ENCODE results near the gene CEP19.
A peak's percentile ranks its signal among the peaks of the same experiment; 100 is the strongest.
"Not testable (repeated sequence)": the region's sequence is repeated elsewhere in the genome, so short reads cannot be mapped to it uniquely, and the experiment has no call there.

The CEP19 gene

GRCh38 chr3:196717162-196717561 is 5.1 kb upstream of the CEP19 start:
- not testable (repeated sequence) for H3K4me1 ChIP-seq (ENCODE audit: control insufficient read depth in 1 of 2, insufficient read depth in 2 of 2, low read length in 2 of 2)

GRCh38 chr3:196712514-196713413 is 714 bp upstream of the CEP19 start:
- no peaks in the 10 kb centered on the region for H3K9me3 ChIP-seq (ENCODE audit: insufficient read depth, low read depth, low read length)
- H3K4me3 ChIP-seq (ENCODE audit: low read depth, low read length): peak overlapping the region; percentile 94
- no peak overlapping the region for H2AK5ac ChIP-seq (ENCODE audit: low read length)
- no peaks in the 10 kb centered on the region for H3K27me3 ChIP-seq (ENCODE audit: insufficient read depth, low read length)
- H4K8ac ChIP-seq (ENCODE audit: low read depth, low read length): peak overlapping the region; percentile 86
- H3K9ac ChIP-seq (ENCODE audit: low read length): peak overlapping the region; percentile 89
- peak overlapping the region; percentile 87 for H4K12ac ChIP-seq (ENCODE audit: low read depth, low read length)
- peak overlapping the region; percentile 90 for H2BK120ac ChIP-seq (ENCODE audit: insufficient read depth, low read length, poor library complexity)
- H3K79me2 ChIP-seq (ENCODE audit: control insufficient read depth, insufficient read depth, low read length, poor library complexity): peaks cover 4% of the 10 kb centered on the region
- H3K23ac ChIP-seq (ENCODE audit: low read length): no peak overlapping the region
- H3K14ac ChIP-seq (ENCODE audit: low read length): peak overlapping the region; percentile 83
- H4K91ac ChIP-seq (ENCODE audit: low read depth, low read length): peak overlapping the region; percentile 90
- no peak overlapping the region for H2BK12ac ChIP-seq (ENCODE audit: low read length)
- no peaks in the 10 kb centered on the region for H3K36me3 ChIP-seq (ENCODE audit: control insufficient read depth in 1 of 2, insufficient read depth in 2 of 2, low read length in 2 of 2)
- peaks cover 0 to 4% of the 10 kb centered on the region in 2 experiments for H3K4me1 ChIP-seq (ENCODE audit: control insufficient read depth in 1 of 2, insufficient read depth in 2 of 2, low read length in 2 of 2)
- H2AFZ ChIP-seq (ENCODE audit: insufficient read depth, low read length, poor library complexity): peak overlapping the region; percentile 74
- H2BK5ac ChIP-seq (ENCODE audit: low read depth, low read length, poor library complexity): peak overlapping the region; percentile 74
- peak in 1 of 2 donors; percentile 16 for DNase-seq
- peak overlapping the region; percentile 67 for H3K4ac ChIP-seq (ENCODE audit: low read depth, low read length)
- peak overlapping the region; percentile 80 for H3K27ac ChIP-seq (ENCODE audit: low read depth, low read length)
- peak overlapping the region; percentile 83 for H3K18ac ChIP-seq (ENCODE audit: low read length)
- H3K4me2 ChIP-seq (ENCODE audit: low read length): peak overlapping the region; percentile 77
- H3K79me1 ChIP-seq (ENCODE audit: low read length): peaks cover 8% of the 10 kb centered on the region
- no CpG with 5 or more reads among the region's 64 CpGs for WGBS (ENCODE audit: extremely low coverage, insufficient coverage, insufficient read length)

More at GRCh38 chr3:196717162-196717561, 5.1 kb upstream of the CEP19 start:
- not testable (repeated sequence) for H2AFZ ChIP-seq (ENCODE audit: insufficient read depth, low read length, poor library complexity); H3K14ac ChIP-seq (ENCODE audit: low read length); H3K9me3 ChIP-seq (ENCODE audit: insufficient read depth, low read depth, low read length); H2BK5ac ChIP-seq (ENCODE audit: low read depth, low read length, poor library complexity); H4K91ac ChIP-seq (ENCODE audit: low read depth, low read length); H2BK12ac ChIP-seq (ENCODE audit: low read length); DNase-seq; H3K4me2 ChIP-seq (ENCODE audit: low read length); H3K27ac ChIP-seq (ENCODE audit: low read depth, low read length); H3K9ac ChIP-seq (ENCODE audit: low read length); H3K4ac ChIP-seq (ENCODE audit: low read depth, low read length); H3K79me1 ChIP-seq (ENCODE audit: low read length); H3K23ac ChIP-seq (ENCODE audit: low read length); H4K8ac ChIP-seq (ENCODE audit: low read depth, low read length); H3K79me2 ChIP-seq (ENCODE audit: control insufficient read depth, insufficient read depth, low read length, poor library complexity); H3K18ac ChIP-seq (ENCODE audit: low read length); H3K36me3 ChIP-seq (ENCODE audit: control insufficient read depth in 1 of 2, insufficient read depth in 2 of 2, low read length in 2 of 2); H3K4me3 ChIP-seq (ENCODE audit: low read depth, low read length); H4K12ac ChIP-seq (ENCODE audit: low read depth, low read length); H2AK5ac ChIP-seq (ENCODE audit: low read length); H3K27me3 ChIP-seq (ENCODE audit: insufficient read depth, low read length); H2BK120ac ChIP-seq (ENCODE audit: insufficient read depth, low read length, poor library complexity)
- WGBS (ENCODE audit: extremely low coverage, insufficient coverage, insufficient read length): no CpG with 5 or more reads among the region's 3 CpGs

- Histone ChIP-seq H3K9me3 (ENCODE audit: insufficient read depth, low read depth, low read length) (no peaks in the 10 kb centered on the region), H3K79me1 (ENCODE audit: low read length) (peaks cover 8% of the 10 kb centered on the region), H3K23ac (ENCODE audit: low read length) (no peak overlapping the region), H2BK120ac (ENCODE audit: insufficient read depth, low read length, poor library complexity) (no peak overlapping the region), H3K4me3 (ENCODE audit: low read depth, low read length) (no peak overlapping the region), H3K4me1 (ENCODE audit: control insufficient read depth in 1 of 2, insufficient read depth in 2 of 2, low read length in 2 of 2) (peaks cover 0 to 4% of the 10 kb centered on the region in 2 experiments), H4K8ac (ENCODE audit: low read depth, low read length) (no peak overlapping the region), H3K9ac (ENCODE audit: low read length) (no peak overlapping the region), H2BK12ac (ENCODE audit: low read length) (no peak overlapping the region), H3K18ac (ENCODE audit: low read length) (no peak overlapping the region), H3K14ac (ENCODE audit: low read length) (no peak overlapping the region), H3K27ac (ENCODE audit: low read depth, low read length) (no peak overlapping the region), H2AK5ac (ENCODE audit: low read length) (no peak overlapping the region), H2BK5ac (ENCODE audit: low read depth, low read length, poor library complexity) (no peak overlapping the region), H3K27me3 (ENCODE audit: insufficient read depth, low read length) (no peaks in the 10 kb centered on the region), H3K36me3 (ENCODE audit: control insufficient read depth in 1 of 2, insufficient read depth in 2 of 2, low read length in 2 of 2) (no peaks in the 10 kb centered on the region), H2AFZ (ENCODE audit: insufficient read depth, low read length, poor library complexity) (no peak overlapping the region), H3K79me2 (ENCODE audit: control insufficient read depth, insufficient read depth, low read length, poor library complexity) (peaks cover 4% of the 10 kb centered on the region), H3K4ac (ENCODE audit: low read depth, low read length) (no peak overlapping the region), H3K4me2 (ENCODE audit: low read length) (no peak overlapping the region), H4K91ac (ENCODE audit: low read depth, low read length) (no peak overlapping the region), H4K12ac (ENCODE audit: low read depth, low read length) (no peak overlapping the region)
- no peak for DNase-seq
- WGBS (ENCODE audit: extremely low coverage, insufficient coverage, insufficient read length): no CpG with 5 or more reads among the region's 7 CpGs
Observed at GRCh38 chr3:196708467-196708866, 3.6 kb downstream of the CEP19 start.

DNA sequence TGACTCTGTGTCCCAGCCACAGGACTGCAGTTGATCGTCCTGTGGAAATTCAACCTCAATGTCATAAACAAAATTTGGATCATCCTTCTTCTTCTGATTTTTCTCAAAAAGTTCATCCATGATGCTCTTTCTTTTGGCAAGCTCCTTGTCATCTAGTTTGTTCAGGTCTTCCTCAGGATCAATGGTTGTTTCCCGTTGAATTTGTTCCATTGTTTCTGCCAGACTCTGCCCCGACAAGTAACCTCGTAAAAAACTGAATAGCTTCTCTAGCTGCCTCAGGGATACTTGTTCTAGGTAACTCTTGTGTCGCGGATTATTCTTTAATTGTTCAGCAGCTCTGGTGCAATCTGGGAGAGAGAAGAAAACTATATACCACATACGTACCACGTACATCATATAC is 4.5 kb downstream of the CEP19 start:
- WGBS (ENCODE audit: extremely low coverage, insufficient coverage, insufficient read length): no CpG with 5 or more reads among the region's 8 CpGs
- H4K8ac ChIP-seq (ENCODE audit: low read depth, low read length): no peak overlapping the region
- H3K36me3 ChIP-seq (ENCODE audit: control insufficient read depth in 1 of 2, insufficient read depth in 2 of 2, low read length in 2 of 2): no peaks in the 10 kb centered on the region
- no peak overlapping the region for H3K18ac ChIP-seq (ENCODE audit: low read length)
- H3K9me3 ChIP-seq (ENCODE audit: insufficient read depth, low read depth, low read length): no peaks in the 10 kb centered on the region
- H3K4me3 ChIP-seq (ENCODE audit: low read depth, low read length): no peak overlapping the region
- H3K4me2 ChIP-seq (ENCODE audit: low read length): no peak overlapping the region
- H2AFZ ChIP-seq (ENCODE audit: insufficient read depth, low read length, poor library complexity): no peak overlapping the region
- no peak overlapping the region for H3K27ac ChIP-seq (ENCODE audit: low read depth, low read length)
- no peak overlapping the region for H3K9ac ChIP-seq (ENCODE audit: low read length)
- no peak overlapping the region for H2BK120ac ChIP-seq (ENCODE audit: insufficient read depth, low read length, poor library complexity)
- DNase-seq: no peak
- H3K27me3 ChIP-seq (ENCODE audit: insufficient read depth, low read length): no peaks in the 10 kb centered on the region
- H4K12ac ChIP-seq (ENCODE audit: low read depth, low read length): no peak overlapping the region
- peaks cover 0 to 4% of the 10 kb centered on the region in 2 experiments for H3K4me1 ChIP-seq (ENCODE audit: control insufficient read depth in 1 of 2, insufficient read depth in 2 of 2, low read length in 2 of 2)
- no peak overlapping the region for H2BK5ac ChIP-seq (ENCODE audit: low read depth, low read length, poor library complexity)
- H3K79me1 ChIP-seq (ENCODE audit: low read length): peaks cover 5% of the 10 kb centered on the region
- no peak overlapping the region for H3K4ac ChIP-seq (ENCODE audit: low read depth, low read length)
- no peak overlapping the region for H2BK12ac ChIP-seq (ENCODE audit: low read length)
- H3K14ac ChIP-seq (ENCODE audit: low read length): no peak overlapping the region
- no peak overlapping the region for H4K91ac ChIP-seq (ENCODE audit: low read depth, low read length)
- no peak overlapping the region for H2AK5ac ChIP-seq (ENCODE audit: low read length)
- H3K79me2 ChIP-seq (ENCODE audit: control insufficient read depth, insufficient read depth, low read length, poor library complexity): peaks cover 2% of the 10 kb centered on the region
- no peak overlapping the region for H3K23ac ChIP-seq (ENCODE audit: low read length)

Measured in trophoblast cell (in vitro differentiated cells and primary cell).